DMS79 treated with DMSO at 0.1 percent for 48 hours (cell line): Measurements from ENCODE around the gene NUP93.
"Not testable (repeated sequence)": the region's sequence is repeated elsewhere in the genome, so short reads cannot be mapped to it uniquely, and the experiment has no call there.

Experiments
- DNase-seq: peaks from one replicate; lab custom pipeline; 2025; lab: John Stamatoyannopoulos, UW

Gene NUP93

DNA sequence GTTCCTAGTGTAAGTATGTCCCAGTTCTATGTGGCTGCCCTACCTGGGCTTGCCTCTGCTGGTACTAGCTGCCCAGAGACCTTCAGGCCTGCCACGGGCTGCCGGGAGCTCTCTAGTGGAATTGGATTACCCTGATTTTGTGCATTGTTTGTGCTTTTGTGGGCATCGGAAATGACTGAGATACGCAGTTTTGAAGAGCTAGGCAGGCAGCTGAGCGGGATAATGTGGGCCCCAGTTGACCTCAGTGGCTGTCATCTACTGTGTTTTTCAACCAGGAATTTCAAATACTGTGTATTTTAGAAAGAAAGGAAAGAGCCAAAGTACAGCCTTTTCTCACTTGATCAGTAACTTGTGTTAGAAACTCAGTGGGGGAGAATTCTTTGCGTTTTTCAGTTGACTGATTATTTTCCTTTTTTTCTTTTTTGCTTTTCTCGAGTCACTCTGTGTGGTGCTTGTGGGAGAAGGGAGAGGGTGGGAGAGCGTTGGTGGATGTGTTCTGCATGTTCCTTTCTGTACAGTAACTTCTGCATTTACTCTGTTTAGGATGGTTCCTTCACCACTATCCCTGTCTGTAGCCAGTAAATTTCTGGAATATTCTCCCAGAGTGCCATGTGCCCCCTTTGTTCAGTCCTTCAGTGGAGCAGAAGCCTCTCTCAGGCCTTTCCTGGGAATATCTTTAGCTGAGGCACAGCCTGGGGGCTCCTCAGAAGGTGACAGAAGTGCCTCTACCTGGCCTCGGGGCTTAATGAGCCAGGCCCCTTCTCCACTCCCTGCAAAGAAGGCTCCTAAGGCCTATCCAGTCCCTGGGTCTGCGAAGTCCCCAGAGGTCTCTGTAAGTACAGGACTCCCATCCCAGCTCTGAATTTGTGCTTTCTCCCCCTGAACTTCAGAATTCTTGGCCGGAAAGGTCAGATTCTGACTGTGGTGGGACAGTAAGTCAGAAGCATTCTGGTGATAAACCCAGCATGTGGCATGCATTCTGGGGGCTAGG lies 120.1 kb downstream of the NUP93 start:
- DNase-seq, result no peak

GRCh38 chr16:56851671-56852400 lies 121.9 kb downstream of the NUP93 start:
- DNase-seq, result no peak

GRCh38 chr16:56852401-56852730 lies 122.4 kb downstream of the NUP93 start:
- DNase-seq, result no peak

DNA sequence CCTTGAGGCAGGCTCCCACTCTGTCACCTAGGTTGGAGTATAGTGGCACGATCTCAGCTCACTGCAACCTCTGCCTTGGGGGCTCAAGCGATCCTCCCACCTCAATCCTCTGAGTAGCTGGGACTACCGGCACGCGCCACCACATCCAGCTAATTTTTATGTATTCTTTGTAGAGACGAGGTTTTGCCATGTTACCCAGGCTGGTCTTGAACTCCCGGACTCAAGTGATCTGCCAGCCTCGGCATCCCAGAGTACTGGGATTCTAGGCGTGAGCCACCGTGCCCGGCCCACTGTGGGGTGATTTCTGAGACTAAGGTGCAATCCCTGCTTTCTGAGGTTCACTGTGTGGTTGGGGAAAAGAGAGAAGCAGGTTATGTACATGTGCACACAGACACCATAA lies 123.0 kb downstream of the NUP93 start:
- no peak for DNase-seq

GRCh38 chr16:56855201-56855600 lies 125.3 kb downstream of the NUP93 start:
- DNase-seq, result no peak

DNA sequence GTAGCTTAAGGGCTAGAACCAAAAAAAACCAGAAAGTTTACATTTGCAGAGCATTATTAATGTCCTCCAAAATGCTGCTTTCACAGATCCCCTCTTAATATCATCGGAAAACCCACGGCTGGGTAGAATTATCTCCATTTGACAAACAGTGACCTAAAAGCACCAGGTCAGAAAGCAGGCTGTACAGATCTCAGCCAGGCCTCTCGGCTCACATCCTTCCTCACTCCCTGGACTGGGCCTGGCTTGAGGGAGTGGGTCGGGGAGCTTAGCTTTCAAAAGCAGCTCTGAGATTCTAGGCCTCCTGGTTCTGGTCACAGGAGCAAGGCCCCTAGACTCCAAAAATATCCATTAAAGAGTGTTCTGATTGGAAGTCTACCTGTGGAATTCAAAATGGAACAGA lies 126.0 kb downstream of the NUP93 start:
- no peak for DNase-seq

DNA sequence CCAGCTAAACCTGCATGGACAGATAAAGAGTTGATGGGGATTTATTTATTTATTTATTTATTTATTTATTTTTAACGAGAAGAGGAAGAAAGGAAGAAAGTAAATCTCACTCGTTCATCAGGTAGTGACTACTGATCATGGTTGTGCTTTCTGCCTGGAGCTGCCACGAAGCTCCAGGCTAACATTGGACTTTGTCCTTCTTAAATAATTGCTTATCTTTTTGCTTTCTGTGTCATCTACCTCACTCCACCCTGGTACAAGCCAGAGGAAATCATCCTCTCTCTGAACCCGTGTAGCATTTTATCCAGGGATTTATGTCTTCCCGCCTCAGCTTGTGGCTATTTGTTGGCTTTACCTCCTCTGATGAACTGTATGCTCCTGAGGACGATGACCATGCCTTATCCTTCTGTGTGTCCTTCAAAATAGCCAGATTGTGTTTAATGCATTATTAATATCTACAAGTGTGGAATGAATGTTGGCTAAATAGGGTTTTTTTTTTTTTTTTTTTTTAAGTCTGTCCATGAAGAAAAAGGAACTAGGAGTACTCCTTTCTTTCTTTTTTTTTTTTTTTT lies 127.0 kb downstream of the NUP93 start:
- no peak for DNase-seq

- no peak for DNase-seq
Observed at GRCh38 chr16:56858374-56858773, 128.4 kb downstream of the NUP93 start.

GRCh38 chr16:56859636-56860035 lies 129.7 kb downstream of the NUP93 start:
- DNase-seq, result no peak

GRCh38 chr16:56860226-56861020 lies 130.5 kb downstream of the NUP93 start:
- DNase-seq, result no peak

GRCh38 chr16:56861092-56861610 lies 131.2 kb downstream of the NUP93 start:
- DNase-seq, result no peak

DNA sequence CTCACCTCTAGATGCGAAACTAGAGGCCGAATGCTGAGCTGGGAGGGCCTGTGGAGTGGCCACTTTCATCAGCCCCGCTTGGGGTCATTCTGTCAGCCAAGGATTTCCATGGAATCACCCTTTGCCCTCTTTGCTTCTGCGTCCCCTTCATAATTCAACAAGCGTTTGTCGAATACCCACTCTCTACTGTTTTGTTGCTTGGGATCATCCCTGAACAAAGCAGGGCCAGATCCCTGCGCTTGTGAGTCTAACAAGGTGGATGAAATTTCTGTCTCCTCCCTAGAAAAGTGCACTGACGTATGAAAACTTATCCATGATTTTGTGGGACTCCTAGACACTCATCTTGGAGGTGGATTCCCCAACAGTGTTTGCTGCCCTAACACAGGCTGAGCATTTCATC lies 131.8 kb downstream of the NUP93 start:
- DNase-seq, result no peak

DNA sequence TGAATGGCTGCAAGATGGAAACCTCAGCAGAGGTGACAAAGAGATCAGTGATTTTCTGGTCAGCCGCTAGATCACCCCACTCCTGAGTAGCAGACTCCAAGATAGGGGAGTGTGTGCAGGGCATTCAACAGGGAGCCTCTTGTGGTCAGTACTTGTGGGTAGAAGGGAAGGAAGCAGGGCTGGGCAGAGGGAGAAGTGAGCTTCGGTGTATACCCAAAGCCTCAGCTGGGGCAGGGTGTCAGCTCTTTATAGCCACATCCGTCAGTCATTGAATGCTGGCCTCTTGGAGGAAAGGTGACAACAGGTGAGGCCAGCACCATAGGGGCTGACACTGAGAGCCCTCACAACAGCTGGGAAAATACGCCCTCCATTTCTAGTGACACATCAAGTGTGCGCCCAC lies 132.8 kb downstream of the NUP93 start:
- no peak for DNase-seq

- DNase-seq, result no peak
Observed at GRCh38 chr16:56864960-56865359, 135.0 kb downstream of the NUP93 start, which contains the start of gene SLC12A3. Gene SLC12A3, plus strand, starts transcription at chr16:56865207. Its CDS starts 29 bp downstream, at chr16:56865236.

DNA sequence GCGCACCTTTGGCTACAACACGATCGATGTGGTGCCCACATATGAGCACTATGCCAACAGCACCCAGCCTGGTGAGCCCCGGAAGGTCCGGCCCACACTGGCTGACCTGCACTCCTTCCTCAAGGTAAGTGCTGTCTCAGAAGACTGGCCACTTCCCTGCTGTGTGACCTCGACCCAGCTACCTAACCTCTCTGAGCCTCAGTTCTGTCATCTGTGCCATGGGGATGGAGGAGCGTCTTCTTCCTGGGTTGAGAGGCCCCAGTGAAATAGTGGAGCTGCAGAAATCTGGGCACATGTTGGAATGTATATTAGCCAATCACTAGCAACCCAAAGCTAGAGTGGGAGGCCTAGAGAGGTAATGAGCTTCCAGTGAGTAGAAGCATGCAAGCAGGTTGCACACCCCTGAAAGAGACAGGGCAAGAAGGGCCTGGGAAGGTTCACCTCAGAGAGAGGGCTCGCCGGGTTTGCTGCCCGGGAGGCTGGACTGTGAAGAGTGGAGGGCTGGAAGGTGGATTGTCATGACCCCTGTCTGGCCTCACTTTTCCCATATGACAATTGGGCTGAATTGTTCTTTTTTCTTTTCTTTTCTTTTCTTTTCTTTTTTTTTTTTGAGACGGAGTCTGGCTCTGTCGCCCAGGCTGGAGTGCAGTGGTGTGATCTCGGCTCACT lies 135.6 kb downstream of the NUP93 start:
- no peak for DNase-seq

GRCh38 chr16:56866955-56867830 lies 137.3 kb downstream of the NUP93 start:
- DNase-seq, result peak; percentile 9

DNA sequence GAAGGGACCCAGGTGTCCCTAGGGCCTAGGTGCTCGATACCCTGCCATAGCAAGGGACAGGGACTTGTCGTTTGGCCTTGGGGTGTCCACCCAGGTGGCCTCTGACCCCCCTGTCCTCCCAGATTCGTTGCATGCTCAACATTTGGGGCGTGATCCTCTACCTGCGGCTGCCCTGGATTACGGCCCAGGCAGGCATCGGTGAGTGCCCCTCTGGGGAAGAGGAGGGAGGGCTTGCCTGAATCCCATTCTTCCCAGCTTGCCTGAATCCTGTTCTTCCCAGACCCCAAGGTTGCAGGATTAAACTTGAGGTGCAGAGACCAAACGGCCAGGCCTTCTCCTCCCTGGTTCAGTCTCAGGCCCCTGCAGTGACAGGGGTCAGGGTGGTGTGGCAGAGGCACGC lies 138.2 kb downstream of the NUP93 start:
- no peak for DNase-seq

GRCh38 chr16:56868766-56869165 lies 138.8 kb downstream of the NUP93 start:
- not testable (repeated sequence) for DNase-seq

- no peak for DNase-seq
Observed at GRCh38 chr16:56869513-56870275, 139.8 kb downstream of the NUP93 start.
